Measurements from ENCODE around the gene CPEB3.

DNA sequence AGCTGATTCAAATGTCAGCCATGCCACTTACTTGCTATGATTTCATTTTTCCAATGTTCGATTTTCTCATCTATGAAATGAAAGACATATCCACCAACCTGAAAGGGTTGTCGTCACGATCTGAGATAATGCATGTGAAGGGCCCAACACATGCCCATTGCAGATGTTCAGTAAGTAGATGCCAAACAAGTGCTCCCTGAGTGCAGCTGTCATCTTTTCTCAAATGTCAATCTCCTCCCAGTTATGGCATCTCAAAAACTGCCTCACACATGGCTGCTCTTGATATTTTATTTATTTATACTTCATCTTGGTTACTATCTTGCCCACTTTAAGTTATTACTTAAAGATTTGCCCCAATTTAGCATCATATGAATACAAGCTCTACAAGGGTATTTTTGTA, 16.8 kb downstream of the CPEB3 start:
- TF ChIP-seq GATA2 (IDR thresholded peaks at IDR 0.05; ENCODE audit: low read depth, low read length), result no peak
- TF ChIP-seq GATA3 (IDR thresholded peaks at IDR 0.05; ENCODE audit: low read depth, low read length), result no peak
